Smooth muscle cell (in vitro differentiated cells): ENCODE measurements around the gene ZBTB9. TPM values are rescaled to one million over a fixed set of nuclear protein-coding genes. Genes with fewer than 3 reads are reported as not detected.

ENCODE experiments used
- microRNA-seq: library from miRNA; unstranded; fragments of <30 nt; microRNA quantifications from one replicate; pipeline ENCODE4, GENCODE V29; 2016; ENCODE audit warnings: borderline number of aligned reads
- polyA plus RNA-seq: library from polyadenylated mRNA; unstranded; fragments of >200 nt; fragmentation: Nextera tagmentation; extraction: Ambion mirVana; gene quantifications from 2 replicates; pipeline ENCODE4 v1.2.1, GENCODE V29; 2016
- small RNA-seq: library from RNA; depleted of rRNA; stranded (forward); fragments of <200 nt; gene quantifications from one replicate; pipeline ENCODE3, GENCODE V24; 2014
- total RNA-seq: library from RNA; depleted of rRNA; stranded (reverse); fragments of >200 nt; gene quantifications from 2 replicates; pipeline ENCODE4 v1.2.3, GENCODE V29; 2014

The ZBTB9 gene
- total and polyA plus RNA-seq, 2 experiments from 2014 or later: 6.2 to 11.6 TPM

Small RNA genes within 50 kb of the gene (microRNA-seq; reads per million reads assigned to microRNA genes)
- not detected for gene MIR5004

Small RNA genes within 50 kb of the gene (small RNA-seq; reads per million reads assigned to genes)
- not detected for gene ZBTB9

Other genes with a start within 250 kb of the ZBTB9 start
- 2.9 and 4.9 TPM in 2 replicates for gene HSD17B8, start 249.9 kb upstream of the ZBTB9 start, total RNA-seq
- gene HSD17B8, start 249.9 kb upstream of the ZBTB9 start, polyA plus RNA-seq: 3.7 and 9.6 TPM in 2 replicates
- gene RING1, start 246.1 kb upstream of the ZBTB9 start, total RNA-seq: 23.4 and 32.2 TPM in 2 replicates
- gene RING1, start 246.1 kb upstream of the ZBTB9 start, polyA plus RNA-seq: 31.6 and 35.1 TPM in 2 replicates
- 23.1 and 34.7 TPM in 2 replicates for gene VPS52, start 182.7 kb upstream of the ZBTB9 start, total RNA-seq
- 22.6 and 37.0 TPM in 2 replicates for gene VPS52, start 182.7 kb upstream of the ZBTB9 start, polyA plus RNA-seq
- gene RPS18, start 182.5 kb upstream of the ZBTB9 start, total RNA-seq: 2,939 and 3,261 TPM in 2 replicates
- gene RPS18, start 182.5 kb upstream of the ZBTB9 start, polyA plus RNA-seq: 1,790 and 1,848 TPM in 2 replicates
- gene B3GALT4, start 177.5 kb upstream of the ZBTB9 start, total RNA-seq: 2.9 and 4.6 TPM in 2 replicates
- 6.1 and 14.6 TPM in 2 replicates for gene B3GALT4, start 177.5 kb upstream of the ZBTB9 start, polyA plus RNA-seq
- 52.5 and 67.9 TPM in 2 replicates for gene WDR46, start 165.3 kb upstream of the ZBTB9 start, total RNA-seq
- 69.9 and 78.6 TPM in 2 replicates for gene WDR46, start 165.3 kb upstream of the ZBTB9 start, polyA plus RNA-seq
- gene PFDN6, start 165.0 kb upstream of the ZBTB9 start, total RNA-seq: 21.4 and 33.8 TPM in 2 replicates
- 23.1 and 24.0 TPM in 2 replicates for gene PFDN6, start 165.0 kb upstream of the ZBTB9 start, polyA plus RNA-seq
- 21.8 and 31.9 TPM in 2 replicates for gene RGL2, start 155.6 kb upstream of the ZBTB9 start, total RNA-seq
- 55.6 and 58.7 TPM in 2 replicates for gene RGL2, start 155.6 kb upstream of the ZBTB9 start, polyA plus RNA-seq
- gene TAPBP, start 140.5 kb upstream of the ZBTB9 start, total RNA-seq: 30.2 and 34.7 TPM in 2 replicates
- gene TAPBP, start 140.5 kb upstream of the ZBTB9 start, polyA plus RNA-seq: 75.9 and 81.6 TPM in 2 replicates
- 9.6 and 11.0 TPM in 2 replicates for gene ZBTB22, start 136.8 kb upstream of the ZBTB9 start, total RNA-seq
- 22.9 and 24.9 TPM in 2 replicates for gene ZBTB22, start 136.8 kb upstream of the ZBTB9 start, polyA plus RNA-seq
- gene DAXX, start 131.6 kb upstream of the ZBTB9 start, total RNA-seq: 19.0 and 23.7 TPM in 2 replicates
- gene DAXX, start 131.6 kb upstream of the ZBTB9 start, polyA plus RNA-seq: 38.3 and 51.3 TPM in 2 replicates
- gene KIFC1, start 62.8 kb upstream of the ZBTB9 start, total RNA-seq: 12.0 and 21.5 TPM in 2 replicates
- gene KIFC1, start 62.8 kb upstream of the ZBTB9 start, polyA plus RNA-seq: 2.9 and 8.8 TPM in 2 replicates
- gene PHF1, start 43.6 kb upstream of the ZBTB9 start, total RNA-seq: 30.0 and 39.3 TPM in 2 replicates
- gene PHF1, start 43.6 kb upstream of the ZBTB9 start, polyA plus RNA-seq: 36.9 and 52.2 TPM in 2 replicates
- 126 and 173 TPM in 2 replicates for gene CUTA, start 36.5 kb upstream of the ZBTB9 start, total RNA-seq
- 289 and 298 TPM in 2 replicates for gene CUTA, start 36.5 kb upstream of the ZBTB9 start, polyA plus RNA-seq
- gene SYNGAP1, start 34.5 kb upstream of the ZBTB9 start, total RNA-seq: 8.6 and 10.4 TPM in 2 replicates
- 1.9 and 7.9 TPM in 2 replicates for gene SYNGAP1, start 34.5 kb upstream of the ZBTB9 start, polyA plus RNA-seq
- 23.6 and 23.8 TPM in 2 replicates for gene BAK1, start 125.7 kb downstream of the ZBTB9 start, total RNA-seq
- gene BAK1, start 125.7 kb downstream of the ZBTB9 start, polyA plus RNA-seq: 43.7 and 50.4 TPM in 2 replicates
- 4.7 and 7.4 TPM in 2 replicates for gene ITPR3, start 166.7 kb downstream of the ZBTB9 start, total RNA-seq
- gene ITPR3, start 166.7 kb downstream of the ZBTB9 start, polyA plus RNA-seq: 2.0 and 5.7 TPM in 2 replicates